HAP-1 (cell line): ENCODE measurements around the gene ZFPM1.

Source experiments
- DNase-seq, 2 experiments: peaks; one replicate each; pipeline ENCODE4 v3.0.0-alpha.2; 2016 to 2020; ENCODE audit warnings: low spot score in 2 of 2
- H3K27me3 ChIP-seq: fragments of 250-450 bp; sonication (Bioruptor Pico); 2 replicates; pipeline ENCODE4 v1.5.1; 2020; ENCODE audit warnings: low read depth, mild to moderate bottlenecking, moderate library complexity
- H3K36me3 ChIP-seq: fragments of 250-450 bp; sonication (Bioruptor Pico); replicated peaks from 2 replicates; pipeline ENCODE4 v1.5.1; 2020; ENCODE audit warnings: mild to moderate bottlenecking
- H3K4me1 ChIP-seq: fragments of 250-450 bp; sonication (Bioruptor Pico); 2 replicates; pipeline ENCODE4 v1.5.1; 2020; ENCODE audit warnings: mild to moderate bottlenecking
- H3K4me3 ChIP-seq: fragments of 250-450 bp; sonication (Bioruptor Pico); 2 replicates; pipeline ENCODE4 v1.5.1; 2020; ENCODE audit warnings: mild to moderate bottlenecking, moderate library complexity
- H3K9me3 ChIP-seq: fragments of 250-450 bp; sonication (Bioruptor Pico); 2 replicates; pipeline ENCODE4 v1.5.1; 2020; ENCODE audit warnings: mild to moderate bottlenecking, moderate library complexity
- in situ Hi-C: fragments of 300-500 bp; cut with MboI; formaldehyde crosslinking; loops from 3 replicates; pipeline ENCODE4 v1.14.3; 2020; ENCODE audit warnings: low sequenced_read_pairs, inconsistent platforms, mixed read lengths

The ZFPM1 gene

GRCh38 chr16:88453611-88454522 is 787 bp downstream of the ZFPM1 start:
- Histone ChIP-seq H3K36me3 (no peaks in the 10 kb centered on the region), H3K9me3 (no peaks in the 10 kb centered on the region), H3K27me3 (peaks cover 9% of the 10 kb centered on the region), H3K4me3 (peak overlapping the region; percentile 42), H3K4me1 (peaks cover 13% of the 10 kb centered on the region)
- in situ Hi-C loops, result loop anchor here (10.0 kb wide), 1 partner anchor 111 kb away; no protein-coding TSS in a partner anchor
- peak in 1 of 2 experiments; percentile 37 for DNase-seq

GRCh38 chr16:88454523-88454947 is 1.5 kb downstream of the ZFPM1 start:
- Histone ChIP-seq H3K36me3 (no peaks in the 10 kb centered on the region), H3K9me3 (no peaks in the 10 kb centered on the region), H3K4me3 (peak overlapping the region; percentile 42), H3K4me1 (peaks cover 13% of the 10 kb centered on the region), H3K27me3 (peaks cover 6% of the 10 kb centered on the region)
- DNase-seq, result no peak
- in situ Hi-C loops, result loop anchor here (10.0 kb wide), 1 partner anchor 110 kb away; no protein-coding TSS in a partner anchor

GRCh38 chr16:88455610-88456355 is 2.7 kb downstream of the ZFPM1 start:
- peaks cover 3% of the 10 kb centered on the region; the same call in 1 of the 2 replicates for H3K27me3 ChIP-seq
- peak; percentile 47 to 76 for DNase-seq
- peaks cover 13% of the 10 kb centered on the region for H3K4me1 ChIP-seq

GRCh38 chr16:88456356-88457292 is 3.5 kb downstream of the ZFPM1 start:
- Histone ChIP-seq H3K4me3 (peak overlapping the region; percentile 42; the same call in 1 of the 2 replicates), H3K27me3 (peaks cover 3% of the 10 kb centered on the region; the same call in 1 of the 2 replicates), H3K9me3 (no peaks in the 10 kb centered on the region), H3K4me1 (peaks cover 13% of the 10 kb centered on the region), H3K36me3 (no peaks in the 10 kb centered on the region)
- in situ Hi-C loops, result loop anchor here (10.0 kb wide), 1 partner anchor 108 kb away; no protein-coding TSS in a partner anchor
- DNase-seq, result no peak

More at GRCh38 chr16:88455610-88456355, 2.7 kb downstream of the ZFPM1 start:
- Histone ChIP-seq H3K4me3 (peak overlapping the region; percentile 42), H3K36me3 (no peaks in the 10 kb centered on the region), H3K9me3 (no peaks in the 10 kb centered on the region)
- in situ Hi-C loops, result loop anchor here (10.0 kb wide), 1 partner anchor 109 kb away; no protein-coding TSS in a partner anchor

- Histone ChIP-seq H3K4me3 (no peak overlapping the region), H3K9me3 (no peaks in the 10 kb centered on the region), H3K36me3 (no peaks in the 10 kb centered on the region), H3K27me3 (no peaks in the 10 kb centered on the region), H3K4me1 (peaks cover 10% of the 10 kb centered on the region)
- in situ Hi-C loops, result loop anchor here (10.0 kb wide), 1 partner anchor 107 kb away; no protein-coding TSS in a partner anchor
- DNase-seq, result no peak
These were observed 5.1 kb downstream of the ZFPM1 start for GRCh38 chr16:88458039-88458772.

GRCh38 chr16:88458773-88459235 is 5.7 kb downstream of the ZFPM1 start:
- H3K4me3 ChIP-seq, result no peak overlapping the region
- H3K36me3 ChIP-seq, result no peaks in the 10 kb centered on the region
- in situ Hi-C loops, result loop anchor here (10.0 kb wide), 1 partner anchor 106 kb away; no protein-coding TSS in a partner anchor
- peaks cover 10% of the 10 kb centered on the region for H3K4me1 ChIP-seq
- no peak for DNase-seq
- H3K9me3 ChIP-seq, result no peaks in the 10 kb centered on the region
- H3K27me3 ChIP-seq, result no peaks in the 10 kb centered on the region

GRCh38 chr16:88459366-88460073 is 6.4 kb downstream of the ZFPM1 start:
- Histone ChIP-seq H3K27me3 (no peaks in the 10 kb centered on the region), H3K4me3 (no peak overlapping the region), H3K4me1 (peaks cover 7% of the 10 kb centered on the region), H3K9me3 (no peaks in the 10 kb centered on the region), H3K36me3 (no peaks in the 10 kb centered on the region)
- in situ Hi-C loops, result loop anchor here (10.0 kb wide), 1 partner anchor 105 kb away; no protein-coding TSS in a partner anchor
- DNase-seq, result no peak

GRCh38 chr16:88460496-88461330 is 7.6 kb downstream of the ZFPM1 start:
- peaks cover 4% of the 10 kb centered on the region for H3K4me1 ChIP-seq
- in situ Hi-C loops, result no loop called here
- H3K4me3 ChIP-seq, result no peak overlapping the region
- no peak for DNase-seq
- no peaks in the 10 kb centered on the region for H3K9me3 ChIP-seq
- no peaks in the 10 kb centered on the region for H3K27me3 ChIP-seq
- no peaks in the 10 kb centered on the region for H3K36me3 ChIP-seq

- no peak for DNase-seq
These were observed 8.5 kb downstream of the ZFPM1 start for GRCh38 chr16:88461331-88462269.

GRCh38 chr16:88462396-88462795 is 9.3 kb downstream of the ZFPM1 start:
- no peaks in the 10 kb centered on the region for H3K36me3 ChIP-seq
- DNase-seq, result no peak
- no peaks in the 10 kb centered on the region for H3K9me3 ChIP-seq
- H3K4me3 ChIP-seq, result no peak overlapping the region
- no peaks in the 10 kb centered on the region for H3K27me3 ChIP-seq
- in situ Hi-C loops, result no loop called here
- no peaks in the 10 kb centered on the region for H3K4me1 ChIP-seq

More at GRCh38 chr16:88461331-88462269, 8.5 kb downstream of the ZFPM1 start:
- in situ Hi-C loops, result no loop called here
- Histone ChIP-seq H3K36me3 (no peaks in the 10 kb centered on the region), H3K4me1 (no peaks in the 10 kb centered on the region), H3K9me3 (no peaks in the 10 kb centered on the region), H3K27me3 (no peaks in the 10 kb centered on the region), H3K4me3 (no peak overlapping the region)
